ENCODE measurements around the gene SEMA5B. TPM values are rescaled to one million over a fixed set of nuclear protein-coding genes. Genes with fewer than 3 reads are reported as not detected.

Gene SEMA5B
- total RNA-seq, 1 experiment from 2014 or later = not detected

DNA sequence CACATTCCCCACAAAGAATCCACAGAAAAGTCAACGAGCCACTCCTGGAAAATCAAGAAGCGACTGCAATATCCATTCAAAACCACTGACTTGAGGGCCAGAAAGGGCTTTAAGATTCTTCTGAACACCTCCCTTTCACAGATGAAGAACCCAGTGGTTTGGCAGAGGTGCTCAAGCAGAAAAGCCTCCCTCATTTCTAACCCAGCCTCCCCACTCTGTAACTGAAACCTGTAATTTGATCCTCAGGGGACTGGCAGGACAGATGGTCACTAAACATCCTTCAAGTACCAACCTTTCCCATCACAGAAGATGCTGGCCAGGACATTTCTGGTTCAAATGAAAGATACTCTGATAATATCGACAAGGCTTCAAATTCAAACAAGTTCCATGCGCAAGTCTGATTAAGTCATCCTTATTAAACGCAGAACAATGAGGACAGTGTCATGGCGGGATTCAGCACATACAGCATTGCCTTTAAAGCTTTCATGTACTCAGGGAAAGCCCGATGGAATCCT, 5.5 kb downstream of the SEMA5B start:
- TF ChIP-seq EZH2 (IDR thresholded peaks at IDR 0.05; ENCODE audit: low read depth) (no peak), CTCF (conservative IDR thresholded peaks at IDR 0.05) (no peak)
- Histone ChIP-seq H3K4me3 (no peak overlapping the region), H3K27me3 (ENCODE audit: insufficient read depth, low read depth) (peaks cover 78% of the 10 kb centered on the region), H3K4me1 (replicated peaks; ENCODE audit: insufficient read depth) (peaks cover 3% of the 10 kb centered on the region; the same call in 1 of the 2 replicates), H3K9me2 (ENCODE audit: insufficient read depth) (no peaks in the 10 kb centered on the region), H3K27ac (no peak overlapping the region), H3F3A (ENCODE audit: insufficient read depth, low read depth) (no peaks in the 10 kb centered on the region), H3K9me3 (ENCODE audit: insufficient read depth, low read depth) (no peaks in the 10 kb centered on the region), H2AFZ (no peak overlapping the region), H3K36me3 (ENCODE audit: low read depth) (no peaks in the 10 kb centered on the region), H4K20me1 (ENCODE audit: insufficient read depth) (no peaks in the 10 kb centered on the region), H3K4me2 (no peak overlapping the region), H3K79me2 (ENCODE audit: low read depth) (no peaks in the 10 kb centered on the region)
- DNase-seq = no peak
- CTCF ChIA-PET = no interaction called here
- POLR2A ChIA-PET (ENCODE audit: unreplicated experiment) = interaction anchor here (0.5 kb wide), 1 partner anchor 237 kb away, joined by 3 read pairs; no protein-coding TSS in a partner anchor
- BruUV-seq (replicated peaks) = no TSS peak
- intact Hi-C loops (cut with micrococcal nuclease; ENCODE audit: unreplicated experiment) = loop anchor here (10.0 kb wide), 1 partner anchor 103 kb away; no protein-coding TSS in a partner anchor

GRCh38 chr3:123021388-123021787, 6.2 kb downstream of the SEMA5B start:
- Histone ChIP-seq H3K9me2 (ENCODE audit: insufficient read depth) (no peaks in the 10 kb centered on the region), H3K36me3 (ENCODE audit: low read depth) (no peaks in the 10 kb centered on the region), H4K20me1 (ENCODE audit: insufficient read depth) (no peaks in the 10 kb centered on the region), H3K4me2 (no peak overlapping the region), H3K4me1 (replicated peaks; ENCODE audit: insufficient read depth) (no peaks in the 10 kb centered on the region), H3K9me3 (ENCODE audit: insufficient read depth, low read depth) (no peaks in the 10 kb centered on the region), H3K4me3 (no peak overlapping the region), H3F3A (ENCODE audit: insufficient read depth, low read depth) (no peaks in the 10 kb centered on the region), H3K79me2 (ENCODE audit: low read depth) (no peaks in the 10 kb centered on the region), H3K27ac (no peak overlapping the region), H3K27me3 (ENCODE audit: insufficient read depth, low read depth) (peaks cover 71% of the 10 kb centered on the region), H2AFZ (no peak overlapping the region)
- intact Hi-C loops (cut with micrococcal nuclease; ENCODE audit: unreplicated experiment) = loop anchor here (10.0 kb wide), 1 partner anchor 103 kb away; no protein-coding TSS in a partner anchor
- no peak for DNase-seq
- no peak for TF ChIP-seq EZH2 (IDR thresholded peaks at IDR 0.05; ENCODE audit: low read depth)
- no peak for TF ChIP-seq CTCF (conservative IDR thresholded peaks at IDR 0.05)
- BruUV-seq (replicated peaks) = no TSS peak
- POLR2A ChIA-PET (ENCODE audit: unreplicated experiment) = interaction anchor here (0.5 to 0.6 kb wide), 2 partner anchors 236 to 288 kb away, joined by 3 to 8 read pairs; no protein-coding TSS in a partner anchor
- CTCF ChIA-PET = no interaction called here

- POLR2A ChIA-PET (ENCODE audit: unreplicated experiment) = interaction anchor here (0.6 kb wide), 1 partner anchor 288 kb away, joined by 8 read pairs; no protein-coding TSS in a partner anchor
- Histone ChIP-seq H3K36me3 (ENCODE audit: low read depth) (no peaks in the 10 kb centered on the region), H4K20me1 (ENCODE audit: insufficient read depth) (no peaks in the 10 kb centered on the region), H3K9me2 (ENCODE audit: insufficient read depth) (no peaks in the 10 kb centered on the region), H2AFZ (no peak overlapping the region), H3K4me2 (no peak overlapping the region), H3K27ac (no peak overlapping the region), H3K4me1 (replicated peaks; ENCODE audit: insufficient read depth) (no peaks in the 10 kb centered on the region), H3K27me3 (ENCODE audit: insufficient read depth, low read depth) (peaks cover 67% of the 10 kb centered on the region), H3K9me3 (ENCODE audit: insufficient read depth, low read depth) (no peaks in the 10 kb centered on the region), H3K4me3 (no peak overlapping the region), H3F3A (ENCODE audit: insufficient read depth, low read depth) (no peaks in the 10 kb centered on the region), H3K79me2 (ENCODE audit: low read depth) (no peaks in the 10 kb centered on the region)
- TF ChIP-seq EZH2 (IDR thresholded peaks at IDR 0.05; ENCODE audit: low read depth) (no peak), CTCF (conservative IDR thresholded peaks at IDR 0.05) (no peak)
- no TSS peak for BruUV-seq (replicated peaks)
- DNase-seq = no peak
- intact Hi-C loops (cut with micrococcal nuclease; ENCODE audit: unreplicated experiment) = loop anchor here (10.0 kb wide), 1 partner anchor 104 kb away; no protein-coding TSS in a partner anchor
- CTCF ChIA-PET = no interaction called here
Measured at GRCh38 chr3:123020709-123021108, 6.9 kb downstream of the SEMA5B start.

All from PC-9 (cell line).